Measurements from ENCODE around the gene COL6A1. TPM values are rescaled to one million over a fixed set of nuclear protein-coding genes. Genes with fewer than 3 reads are reported as not detected.
"Not testable (repeated sequence)": the region's sequence is repeated elsewhere in the genome, so short reads cannot be mapped to it uniquely, and the experiment has no call there.

COL6A1 gene
- polyA plus RNA-seq, 1 donor from 2014 or later, result 29.4 TPM

GRCh38 chr21:45959182-45959581 is 22.4 kb upstream of the COL6A1 start:
- H3K4me2 ChIP-seq (ENCODE audit: low read length), result no peak overlapping the region

DNA sequence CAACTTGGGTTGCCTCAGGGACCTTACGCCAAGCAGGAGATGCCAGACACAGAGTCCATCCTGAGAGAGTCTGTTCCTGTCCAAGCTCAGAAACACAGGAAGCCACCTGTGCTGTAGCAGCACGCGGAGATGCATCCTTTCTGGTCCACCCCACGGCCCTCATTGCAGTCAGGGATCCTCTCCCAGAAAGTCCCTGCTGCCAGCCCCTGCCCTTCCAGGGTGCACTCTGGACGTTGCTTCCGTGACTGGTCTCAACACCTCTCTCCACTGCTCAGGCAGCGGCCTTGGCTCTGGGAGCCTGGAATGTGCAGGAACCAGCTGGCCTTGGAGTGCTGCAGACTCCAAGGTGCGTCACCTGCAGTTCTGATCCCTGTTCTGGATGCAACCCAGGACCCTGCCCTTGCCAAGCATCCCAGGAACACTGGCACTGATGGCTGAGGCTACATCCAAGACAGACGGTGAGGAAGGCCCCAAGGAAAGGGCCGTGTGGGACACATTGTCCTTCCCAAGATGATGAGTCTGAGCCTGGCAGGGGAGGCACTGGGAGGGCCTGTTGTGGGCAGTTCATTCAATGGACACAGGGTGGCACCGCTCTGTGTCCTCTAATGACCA is 21.7 kb upstream of the COL6A1 start:
- H4K20me1 ChIP-seq (ENCODE audit: insufficient read depth), result no peaks in the 10 kb centered on the region
- no peak overlapping the region for H3K4me2 ChIP-seq (ENCODE audit: low read length)
- H3K36me3 ChIP-seq (ENCODE audit: insufficient read depth, low read length), result no peaks in the 10 kb centered on the region
- TF ChIP-seq SMC3 (conservative IDR thresholded peaks at IDR 0.05; ENCODE audit: poor library complexity) (no peak), EZH2 (IDR thresholded peaks at IDR 0.05; ENCODE audit: borderline replicate concordance, insufficient read depth, low read length, poor library complexity, severe bottlenecking) (no peak), MXI1 (conservative IDR thresholded peaks at IDR 0.05; ENCODE audit: poor library complexity, severe bottlenecking) (no peak), POLR2AphosphoS5 (IDR thresholded peaks at IDR 0.05) (no peak), EP300 (conservative IDR thresholded peaks at IDR 0.05; ENCODE audit: poor library complexity, severe bottlenecking) (no peak), RAD21 (conservative IDR thresholded peaks at IDR 0.05) (no peak), TAF1 (IDR thresholded peaks at IDR 0.05; ENCODE audit: low read depth) (no peak)
- TF ChIP-seq, protein P1, sequence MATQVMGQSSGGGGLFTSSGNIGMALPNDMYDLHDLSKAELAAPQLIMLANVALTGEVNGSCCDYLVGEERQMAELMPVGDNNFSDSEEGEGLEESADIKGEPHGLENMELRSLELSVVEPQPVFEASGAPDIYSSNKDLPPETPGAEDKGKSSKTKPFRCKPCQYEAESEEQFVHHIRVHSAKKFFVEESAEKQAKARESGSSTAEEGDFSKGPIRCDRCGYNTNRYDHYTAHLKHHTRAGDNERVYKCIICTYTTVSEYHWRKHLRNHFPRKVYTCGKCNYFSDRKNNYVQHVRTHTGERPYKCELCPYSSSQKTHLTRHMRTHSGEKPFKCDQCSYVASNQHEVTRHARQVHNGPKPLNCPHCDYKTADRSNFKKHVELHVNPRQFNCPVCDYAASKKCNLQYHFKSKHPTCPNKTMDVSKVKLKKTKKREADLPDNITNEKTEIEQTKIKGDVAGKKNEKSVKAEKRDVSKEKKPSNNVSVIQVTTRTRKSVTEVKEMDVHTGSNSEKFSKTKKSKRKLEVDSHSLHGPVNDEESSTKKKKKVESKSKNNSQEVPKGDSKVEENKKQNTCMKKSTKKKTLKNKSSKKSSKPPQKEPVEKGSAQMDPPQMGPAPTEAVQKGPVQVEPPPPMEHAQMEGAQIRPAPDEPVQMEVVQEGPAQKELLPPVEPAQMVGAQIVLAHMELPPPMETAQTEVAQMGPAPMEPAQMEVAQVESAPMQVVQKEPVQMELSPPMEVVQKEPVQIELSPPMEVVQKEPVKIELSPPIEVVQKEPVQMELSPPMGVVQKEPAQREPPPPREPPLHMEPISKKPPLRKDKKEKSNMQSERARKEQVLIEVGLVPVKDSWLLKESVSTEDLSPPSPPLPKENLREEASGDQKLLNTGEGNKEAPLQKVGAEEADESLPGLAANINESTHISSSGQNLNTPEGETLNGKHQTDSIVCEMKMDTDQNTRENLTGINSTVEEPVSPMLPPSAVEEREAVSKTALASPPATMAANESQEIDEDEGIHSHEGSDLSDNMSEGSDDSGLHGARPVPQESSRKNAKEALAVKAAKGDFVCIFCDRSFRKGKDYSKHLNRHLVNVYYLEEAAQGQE (IDR thresholded peaks at IDR 0.05; ENCODE audit: borderline replicate concordance), result no peak
- TF ChIP-seq, protein P2, sequence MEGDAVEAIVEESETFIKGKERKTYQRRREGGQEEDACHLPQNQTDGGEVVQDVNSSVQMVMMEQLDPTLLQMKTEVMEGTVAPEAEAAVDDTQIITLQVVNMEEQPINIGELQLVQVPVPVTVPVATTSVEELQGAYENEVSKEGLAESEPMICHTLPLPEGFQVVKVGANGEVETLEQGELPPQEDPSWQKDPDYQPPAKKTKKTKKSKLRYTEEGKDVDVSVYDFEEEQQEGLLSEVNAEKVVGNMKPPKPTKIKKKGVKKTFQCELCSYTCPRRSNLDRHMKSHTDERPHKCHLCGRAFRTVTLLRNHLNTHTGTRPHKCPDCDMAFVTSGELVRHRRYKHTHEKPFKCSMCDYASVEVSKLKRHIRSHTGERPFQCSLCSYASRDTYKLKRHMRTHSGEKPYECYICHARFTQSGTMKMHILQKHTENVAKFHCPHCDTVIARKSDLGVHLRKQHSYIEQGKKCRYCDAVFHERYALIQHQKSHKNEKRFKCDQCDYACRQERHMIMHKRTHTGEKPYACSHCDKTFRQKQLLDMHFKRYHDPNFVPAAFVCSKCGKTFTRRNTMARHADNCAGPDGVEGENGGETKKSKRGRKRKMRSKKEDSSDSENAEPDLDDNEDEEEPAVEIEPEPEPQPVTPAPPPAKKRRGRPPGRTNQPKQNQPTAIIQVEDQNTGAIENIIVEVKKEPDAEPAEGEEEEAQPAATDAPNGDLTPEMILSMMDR (IDR thresholded peaks at IDR 0.05; ENCODE audit: poor library complexity, severe bottlenecking), result no peak
- no peaks in the 10 kb centered on the region for H3K79me2 ChIP-seq (replicated peaks; ENCODE audit: insufficient read depth, low read length)
- no peaks in the 10 kb centered on the region for H3K27me3 ChIP-seq (ENCODE audit: insufficient read depth, low read depth, low read length)
- H3K9me3 ChIP-seq (ENCODE audit: low read length), result peaks cover 3% of the 10 kb centered on the region
- H3K27ac ChIP-seq (ENCODE audit: low read length), result no peak overlapping the region
- no peak overlapping the region for H3K9ac ChIP-seq (ENCODE audit: low read length)
- H3F3A ChIP-seq (ENCODE audit: insufficient read depth, low read length, poor library complexity, severe bottlenecking), result no peaks in the 10 kb centered on the region
- H3K4me3 ChIP-seq (ENCODE audit: low read length), result no peak overlapping the region
- H3K9me2 ChIP-seq (ENCODE audit: insufficient read depth, low read length), result no peaks in the 10 kb centered on the region
- H2AFZ ChIP-seq (ENCODE audit: low read depth, low read length), result no peak overlapping the region

More at GRCh38 chr21:45959182-45959581, 22.4 kb upstream of the COL6A1 start:
- H3K27me3 ChIP-seq (ENCODE audit: insufficient read depth, low read depth, low read length), result no peaks in the 10 kb centered on the region
- TF ChIP-seq, protein P2 (IDR thresholded peaks at IDR 0.05; ENCODE audit: poor library complexity, severe bottlenecking), result no peak
- TF ChIP-seq RAD21 (conservative IDR thresholded peaks at IDR 0.05) (no peak), POLR2AphosphoS5 (IDR thresholded peaks at IDR 0.05) (no peak)
- no peak overlapping the region for H3K4me3 ChIP-seq (ENCODE audit: low read length)
- H4K20me1 ChIP-seq (ENCODE audit: insufficient read depth), result no peaks in the 10 kb centered on the region
- no peaks in the 10 kb centered on the region for H3K36me3 ChIP-seq (ENCODE audit: insufficient read depth, low read length)
- no peak overlapping the region for H3K9ac ChIP-seq (ENCODE audit: low read length)
- no peak overlapping the region for H2AFZ ChIP-seq (ENCODE audit: low read depth, low read length)
- no peaks in the 10 kb centered on the region for H3F3A ChIP-seq (ENCODE audit: insufficient read depth, low read length, poor library complexity, severe bottlenecking)
- H3K9me3 ChIP-seq (ENCODE audit: low read length), result no peaks in the 10 kb centered on the region
- no peaks in the 10 kb centered on the region for H3K79me2 ChIP-seq (replicated peaks; ENCODE audit: insufficient read depth, low read length)
- H3K9me2 ChIP-seq (ENCODE audit: insufficient read depth, low read length), result no peaks in the 10 kb centered on the region
- no peak overlapping the region for H3K27ac ChIP-seq (ENCODE audit: low read length)

- H3F3A ChIP-seq (ENCODE audit: insufficient read depth, low read length, poor library complexity, severe bottlenecking); H3K9me3 ChIP-seq (ENCODE audit: low read length); H3K9ac ChIP-seq (ENCODE audit: low read length); H3K36me3 ChIP-seq (ENCODE audit: insufficient read depth, low read length); H3K4me3 ChIP-seq (ENCODE audit: low read length); H3K79me2 ChIP-seq (replicated peaks; ENCODE audit: insufficient read depth, low read length); H2AFZ ChIP-seq (ENCODE audit: low read depth, low read length); H3K27ac ChIP-seq (ENCODE audit: low read length); H3K9me2 ChIP-seq (ENCODE audit: insufficient read depth, low read length); H4K20me1 ChIP-seq (ENCODE audit: insufficient read depth); H3K4me2 ChIP-seq (ENCODE audit: low read length); H3K27me3 ChIP-seq (ENCODE audit: insufficient read depth, low read depth, low read length): not testable (repeated sequence)
Observed at GRCh38 chr21:45961408-45961807, 20.2 kb upstream of the COL6A1 start.

All from neural cell (in vitro differentiated cells).